Activated effector memory CD4-positive, alpha-beta T cell treated with Interleukin-2 at 50 U/mL for 16 hours (primary cell): ENCODE measurements around the gene DAP3.
"Not testable (repeated sequence)": the region's sequence is repeated elsewhere in the genome, so short reads cannot be mapped to it uniquely, and the experiment has no call there.

Experiments used
- DNase-seq: peaks from one replicate; pipeline ENCODE4 v3.0.0-alpha.2; 2020

The DAP3 gene

DNA sequence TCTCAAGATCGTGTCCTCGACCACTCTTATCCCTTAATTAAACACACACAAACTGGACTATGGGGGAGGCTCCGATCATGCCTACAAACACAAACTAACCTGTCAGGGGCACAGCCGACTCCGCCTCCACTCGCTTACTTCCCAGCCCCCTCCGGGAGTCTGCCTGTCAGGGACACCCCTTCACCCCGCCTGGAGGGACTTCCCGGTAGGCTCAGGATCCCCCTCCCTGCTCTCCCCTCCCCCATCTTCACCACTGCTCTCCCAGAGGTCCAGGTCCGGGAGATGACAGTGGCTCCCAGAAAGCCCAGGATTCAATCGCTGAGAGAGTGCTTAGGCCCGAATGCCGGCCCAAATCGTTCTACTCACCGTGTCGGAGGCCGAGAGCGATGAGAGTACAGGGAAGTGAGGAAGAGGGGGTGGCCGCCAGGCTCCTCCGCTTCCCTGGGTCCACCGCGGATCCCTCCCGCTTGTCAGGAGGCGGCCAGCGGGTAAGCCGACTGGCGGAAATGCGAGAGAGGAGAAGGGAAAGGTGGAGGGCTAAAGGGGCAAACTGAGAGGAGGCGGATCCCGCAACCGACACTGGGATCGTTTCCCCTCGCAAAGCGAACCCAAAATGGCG lies 1.1 kb upstream of the DAP3 start:
- DNase-seq = not testable (repeated sequence)

DNA sequence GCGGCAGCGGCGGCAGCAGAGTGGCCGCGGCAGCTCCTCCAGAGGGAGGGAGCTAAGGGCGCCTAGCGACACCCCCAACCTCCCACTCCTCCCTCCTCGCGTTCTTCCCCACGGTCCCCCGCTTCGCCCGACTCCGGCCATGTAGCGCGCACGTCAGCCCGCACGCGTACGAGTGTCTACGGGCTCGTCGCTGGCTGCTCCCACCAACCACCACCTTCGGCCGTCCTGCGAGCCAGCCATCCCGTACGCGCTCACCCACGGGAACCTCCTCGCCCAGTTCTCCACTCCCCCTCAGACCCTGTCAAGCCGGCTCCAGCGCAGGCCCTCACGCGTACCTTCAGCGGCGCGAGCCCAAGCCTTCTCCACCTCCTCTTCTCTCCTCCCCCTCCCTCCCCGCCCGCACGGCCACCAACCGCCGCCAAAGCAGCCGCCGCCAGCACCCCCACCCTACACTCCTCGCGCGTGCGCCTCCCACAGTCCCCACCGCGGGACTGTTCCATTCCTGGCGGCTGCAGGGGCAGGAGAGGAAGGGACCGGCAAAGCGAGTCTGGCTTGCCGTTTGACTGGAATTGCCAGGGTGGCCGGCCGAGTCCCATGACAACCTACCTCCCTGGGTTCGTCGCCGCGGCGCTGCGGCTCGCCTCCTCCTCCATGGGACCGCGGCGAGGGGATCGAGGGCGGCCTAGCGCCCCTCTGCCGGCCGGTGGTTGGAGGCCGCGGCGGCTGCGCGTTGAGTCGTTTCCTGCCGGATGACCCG lies 389 bp upstream of the DAP3 start, which contains the start of gene YY1AP1:
Gene YY1AP1, minus strand, starts transcription at position 451 of the 757 bp plus-strand sequence. CDS start 8,338 bp downstream, outside the sequence.
- DNase-seq = peak; percentile 90

DNA sequence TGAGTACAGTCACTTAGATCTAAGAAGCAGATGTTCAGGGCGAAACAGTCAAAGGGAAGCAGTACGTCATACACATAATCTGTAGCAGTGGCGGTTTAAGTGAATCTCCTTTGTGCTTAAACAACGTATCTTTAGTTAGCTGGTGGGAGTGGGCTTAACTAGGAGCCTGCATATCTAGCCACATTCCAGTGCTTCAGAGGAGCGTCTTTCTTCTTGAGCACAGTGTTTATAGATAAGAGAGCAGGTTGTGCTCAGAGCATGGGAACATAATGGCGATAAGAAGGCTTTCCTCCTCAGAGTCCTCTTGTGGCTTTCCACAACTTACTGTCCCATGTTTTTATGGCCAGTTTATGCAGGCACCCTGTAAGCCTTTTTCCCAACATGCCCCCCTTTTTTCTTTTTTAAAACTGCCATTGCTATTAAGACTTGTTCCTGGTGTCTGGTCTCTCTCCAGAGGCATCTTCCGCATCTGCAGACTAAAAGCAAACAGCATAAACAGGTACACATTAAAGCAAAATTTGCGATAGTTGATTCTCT lies 3.2 kb downstream of the DAP3 start:
- DNase-seq = no peak

DNA sequence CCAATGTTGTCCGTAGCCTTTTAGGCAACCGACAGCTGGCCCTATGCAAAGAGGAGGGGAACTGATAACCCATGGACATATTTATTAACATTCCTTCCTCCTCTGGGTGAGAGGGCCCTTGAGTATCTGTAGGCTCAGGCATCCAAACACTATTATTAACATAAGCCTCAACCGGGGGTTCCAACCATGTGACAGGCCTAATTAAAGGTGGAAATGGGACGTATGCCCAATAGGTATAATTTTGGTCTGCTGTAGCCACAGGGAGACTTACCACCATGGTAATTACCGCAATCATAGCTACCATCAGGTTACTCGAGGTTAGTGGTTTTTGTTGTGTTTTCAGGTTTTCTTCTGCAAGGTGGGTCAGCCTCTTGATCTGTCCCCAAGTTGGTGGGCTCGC lies 5.3 kb downstream of the DAP3 start:
- no peak for DNase-seq

DNA sequence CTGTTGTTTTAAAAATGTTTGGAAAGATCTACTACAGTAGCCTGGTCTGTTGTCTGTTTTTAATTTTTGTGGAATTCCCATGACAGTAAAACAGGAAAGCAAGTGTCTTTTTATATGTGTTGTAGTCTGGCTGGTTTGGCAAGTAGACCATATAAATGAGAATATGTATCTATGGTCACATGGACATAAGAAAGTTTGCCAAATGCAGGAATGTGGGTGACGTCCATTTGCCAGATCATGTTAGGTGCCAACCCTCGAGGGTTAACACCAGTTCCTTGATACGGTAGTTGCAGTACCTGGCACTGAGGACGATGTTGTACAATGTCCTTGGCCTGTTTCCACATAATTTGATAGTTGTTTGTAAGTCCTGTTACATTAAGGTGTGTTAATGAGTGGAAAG lies 6.2 kb downstream of the DAP3 start:
- no peak for DNase-seq

DNA sequence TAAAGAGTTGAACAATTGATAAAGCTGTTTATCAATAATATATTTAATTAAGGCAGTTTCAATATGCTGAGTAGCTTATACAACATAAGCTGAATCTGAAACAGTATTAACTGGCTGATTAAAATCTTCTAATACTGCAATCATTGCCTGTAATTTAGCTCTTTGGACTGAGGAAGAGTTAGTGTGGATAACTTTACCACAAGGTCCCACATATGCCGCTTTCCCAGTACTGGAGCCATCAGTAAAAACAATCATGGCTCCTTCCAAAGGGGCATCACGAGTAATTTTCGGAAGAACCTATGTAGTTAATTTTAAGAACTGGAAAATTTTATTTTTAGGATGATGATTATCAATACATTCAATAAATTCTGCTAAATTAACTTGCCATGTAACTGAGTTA lies 6.7 kb downstream of the DAP3 start:
- DNase-seq = no peak

DNA sequence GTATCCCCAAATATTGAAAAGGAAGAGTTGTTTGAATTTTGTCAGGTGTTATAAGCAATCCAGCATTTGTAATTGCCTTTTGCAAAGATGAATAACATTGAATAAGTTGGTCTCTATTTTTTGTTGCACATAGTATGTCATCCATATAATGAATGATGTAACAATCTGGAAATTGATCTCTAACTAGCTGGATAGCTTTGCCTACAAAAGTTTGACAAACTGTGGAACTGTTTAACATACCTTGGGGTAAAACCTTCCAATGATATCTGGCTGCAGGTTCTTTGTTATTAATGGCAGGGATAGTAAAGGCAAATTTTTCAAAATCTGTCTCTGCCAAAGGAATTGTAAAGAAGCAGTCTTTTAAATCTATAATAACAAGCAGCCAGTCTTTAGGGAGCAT lies 7.6 kb downstream of the DAP3 start:
- no peak for DNase-seq

DNA sequence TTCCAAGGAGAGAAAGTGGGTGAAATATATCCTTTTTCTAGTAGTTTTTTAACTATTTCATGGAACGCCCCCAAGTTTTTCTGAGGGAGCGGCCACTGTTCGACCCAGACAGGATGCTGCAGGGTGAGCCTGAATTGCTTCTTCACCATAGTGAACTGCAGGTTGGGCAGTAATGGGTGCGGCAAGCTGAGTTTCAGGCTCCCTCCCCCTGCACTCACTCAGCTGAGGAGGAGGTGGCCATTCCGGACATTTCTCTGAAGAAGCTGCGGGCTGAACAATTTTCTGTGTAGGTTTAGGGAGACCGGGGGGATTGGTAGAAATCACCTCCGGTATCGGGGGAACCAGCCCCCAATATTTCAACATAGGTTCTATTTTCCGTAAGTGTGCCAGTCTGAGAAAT lies 8.2 kb downstream of the DAP3 start:
- DNase-seq = no peak

DNA sequence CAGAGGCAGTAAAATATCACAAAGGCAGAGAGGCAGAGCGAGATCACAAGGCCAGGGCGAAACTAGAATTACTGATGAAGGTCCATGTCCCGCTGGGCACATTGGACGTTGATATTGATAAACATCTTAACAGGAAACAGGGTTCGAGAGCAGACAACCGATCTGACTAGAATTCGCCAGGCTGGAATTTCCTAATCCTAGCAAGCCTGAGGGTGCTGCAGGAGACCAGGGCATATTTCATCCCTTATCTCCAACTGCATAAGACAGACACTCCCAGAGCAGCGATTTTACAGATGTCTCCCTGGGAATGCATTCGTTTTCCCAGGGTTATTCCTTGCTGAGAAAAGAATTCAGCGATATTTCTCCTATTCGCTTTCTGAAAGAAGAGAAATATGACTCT lies 8.7 kb downstream of the DAP3 start:
- DNase-seq = not testable (repeated sequence)

DNA sequence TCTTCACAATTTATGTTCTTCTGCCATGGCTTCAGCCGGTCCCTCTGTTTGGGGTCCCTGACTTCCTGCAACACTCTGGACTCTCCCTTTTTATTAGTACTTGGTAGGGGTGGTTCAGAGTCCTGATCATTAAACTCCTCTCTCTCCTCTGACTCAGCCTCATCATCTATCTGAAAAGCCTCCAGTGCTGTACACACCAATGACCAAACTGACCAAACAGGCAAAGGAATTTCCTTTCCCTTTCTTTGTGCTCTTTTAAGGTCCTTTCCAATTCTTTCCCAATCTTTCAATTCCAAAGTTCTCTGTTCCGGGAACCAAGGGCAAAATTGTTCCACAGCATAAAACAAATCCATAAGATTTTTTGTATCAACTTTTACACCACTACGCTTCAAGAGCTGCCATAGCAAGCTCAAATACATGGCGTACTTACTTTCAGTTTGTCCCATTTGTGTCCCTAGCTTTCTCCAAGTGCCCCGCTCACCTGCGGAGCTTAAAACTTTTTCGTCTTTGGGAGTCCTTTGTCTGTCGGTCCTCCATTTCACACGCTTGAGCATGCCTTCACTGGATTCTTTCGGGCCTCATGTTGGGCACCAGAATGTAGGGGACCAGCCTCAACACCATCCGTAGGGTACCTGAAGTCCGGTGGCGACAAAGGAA lies 9.6 kb downstream of the DAP3 start:
- DNase-seq = no peak

DNA sequence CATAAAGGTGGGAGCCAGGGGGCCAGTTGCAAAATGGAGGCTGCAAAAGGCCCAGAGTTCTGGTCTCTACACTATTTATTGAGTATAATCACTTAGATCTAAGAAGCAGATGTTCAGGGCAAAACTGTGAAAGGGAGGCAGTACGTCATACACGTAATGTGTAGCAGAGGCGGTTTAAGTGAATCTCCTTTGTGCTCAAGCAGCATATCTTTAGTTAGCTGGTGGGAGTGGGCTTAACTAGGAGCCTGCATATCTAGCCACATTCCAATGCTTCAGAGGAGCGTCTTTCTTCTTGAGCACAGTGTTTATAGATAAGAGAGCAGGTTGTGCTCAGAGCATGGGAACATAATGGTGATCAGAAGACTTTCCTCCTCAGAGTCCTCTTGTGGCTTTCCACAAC lies 10.2 kb downstream of the DAP3 start:
- not testable (repeated sequence) for DNase-seq

DNA sequence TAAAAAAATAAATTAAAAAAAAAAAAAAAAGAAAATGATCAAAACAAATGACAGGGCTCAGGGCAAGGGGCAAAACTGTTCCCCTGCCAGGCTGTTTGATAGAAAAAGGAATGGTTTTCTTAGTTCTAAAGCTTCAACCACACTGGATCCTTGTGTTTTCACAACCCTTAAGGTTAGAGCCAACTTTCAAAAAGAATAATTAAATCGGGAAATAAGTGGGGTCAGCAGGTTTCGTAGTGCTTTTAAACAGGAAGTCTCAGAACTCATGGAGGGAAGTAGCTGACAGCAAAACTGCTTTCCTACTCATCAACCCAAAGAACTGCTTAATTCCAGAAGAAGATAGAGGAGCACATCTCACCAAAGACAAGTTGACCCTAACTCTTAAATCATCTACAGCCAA lies 12.8 kb downstream of the DAP3 start:
- DNase-seq = not testable (repeated sequence)

DNA sequence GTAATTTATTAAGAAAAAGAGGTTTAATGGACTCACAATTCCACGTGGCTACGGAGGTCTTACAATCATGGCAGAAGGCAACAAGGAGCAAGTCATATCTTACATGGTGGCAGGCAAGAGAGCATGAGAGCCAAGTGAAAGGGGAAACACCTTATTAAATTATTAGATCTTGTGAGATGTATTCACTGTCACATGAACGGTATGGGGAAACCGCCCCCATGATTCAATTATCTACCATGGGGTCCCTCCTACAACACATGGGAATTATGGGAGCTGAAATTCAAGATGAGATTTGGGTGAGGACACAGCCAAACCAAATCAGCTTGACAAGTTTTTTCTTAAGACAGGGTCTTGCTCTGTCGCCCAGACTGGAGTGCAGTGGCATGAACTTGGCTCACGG lies 14.3 kb downstream of the DAP3 start:
- no peak for DNase-seq

DNA sequence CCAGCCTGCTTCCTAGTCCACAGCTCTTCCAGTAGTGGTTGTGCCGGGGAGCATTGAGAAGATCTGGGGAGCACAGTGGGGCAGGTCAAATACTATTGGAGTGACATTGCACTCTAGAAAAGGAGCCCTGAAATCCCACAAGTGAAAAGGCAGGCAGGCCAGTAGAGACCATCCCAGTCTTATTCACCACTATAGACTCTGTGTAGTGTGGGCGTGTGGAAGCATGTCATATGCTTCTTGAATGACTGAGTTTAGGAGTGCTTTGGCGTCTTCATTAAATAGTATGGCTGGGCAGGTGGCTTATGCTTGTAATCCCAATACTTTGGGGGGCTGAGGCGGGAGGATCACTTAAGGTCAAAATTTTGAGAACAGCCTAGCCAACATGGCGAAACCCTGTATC lies 15.5 kb downstream of the DAP3 start:
- DNase-seq = not testable (repeated sequence)

DNA sequence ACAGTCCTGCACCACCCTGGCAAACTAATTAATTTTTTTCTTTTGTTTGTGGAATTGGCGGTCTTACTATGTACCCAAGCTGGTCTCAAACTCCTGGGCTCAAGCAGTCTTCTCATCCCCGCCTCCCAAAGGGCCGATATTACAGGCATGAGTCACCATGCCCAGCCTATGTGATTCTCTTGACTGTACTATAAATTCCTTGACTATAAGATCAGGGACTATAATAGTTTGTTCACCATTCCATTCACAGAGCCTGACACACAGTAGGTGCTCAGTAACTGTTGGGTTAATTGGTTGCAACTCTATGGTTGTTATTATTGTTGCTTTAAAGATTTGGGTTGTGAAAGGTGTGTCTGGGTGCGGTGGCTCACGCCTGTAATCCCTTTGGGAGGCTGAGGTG lies 17.2 kb downstream of the DAP3 start:
- DNase-seq = no peak

DNA sequence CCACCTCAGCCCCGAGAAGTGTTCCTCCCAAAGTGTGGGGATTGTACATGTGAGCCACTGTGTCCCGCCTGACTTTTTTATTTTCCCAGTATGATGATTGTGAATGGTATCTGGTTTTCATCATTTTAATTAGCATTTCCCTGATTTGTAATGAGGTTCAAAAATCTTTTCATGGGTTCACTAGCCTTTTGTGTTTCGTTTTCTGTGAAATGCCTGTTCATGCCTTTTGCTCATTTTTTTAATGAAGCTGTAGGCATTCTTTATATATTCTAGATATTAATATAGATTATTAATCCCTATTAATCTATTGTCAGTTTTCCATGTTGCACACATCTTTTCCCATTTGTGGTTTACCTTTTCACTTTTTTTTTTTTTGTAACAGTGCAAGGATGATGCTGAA lies 20.5 kb downstream of the DAP3 start:
- no peak for DNase-seq

DNA sequence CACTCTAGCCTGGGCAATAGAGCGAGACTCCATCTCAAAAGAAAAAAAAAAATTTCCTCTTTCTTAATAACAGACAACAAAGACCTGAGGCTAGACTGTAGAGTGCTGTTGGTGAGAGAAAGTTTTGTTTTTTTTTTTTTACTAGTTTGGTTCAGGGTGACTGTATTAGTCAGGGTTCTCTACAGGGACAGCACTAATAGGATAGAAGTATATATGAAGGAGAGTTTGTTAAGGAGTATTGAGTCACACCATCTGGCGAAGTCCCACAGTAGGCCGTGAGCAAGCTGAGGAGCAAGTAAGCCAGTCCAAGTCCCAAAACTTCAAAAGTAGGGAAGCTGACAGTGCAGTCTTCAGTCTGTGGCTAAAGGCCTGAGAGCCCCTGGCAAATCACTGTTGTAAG lies 22.6 kb downstream of the DAP3 start:
- not testable (repeated sequence) for DNase-seq

DNA sequence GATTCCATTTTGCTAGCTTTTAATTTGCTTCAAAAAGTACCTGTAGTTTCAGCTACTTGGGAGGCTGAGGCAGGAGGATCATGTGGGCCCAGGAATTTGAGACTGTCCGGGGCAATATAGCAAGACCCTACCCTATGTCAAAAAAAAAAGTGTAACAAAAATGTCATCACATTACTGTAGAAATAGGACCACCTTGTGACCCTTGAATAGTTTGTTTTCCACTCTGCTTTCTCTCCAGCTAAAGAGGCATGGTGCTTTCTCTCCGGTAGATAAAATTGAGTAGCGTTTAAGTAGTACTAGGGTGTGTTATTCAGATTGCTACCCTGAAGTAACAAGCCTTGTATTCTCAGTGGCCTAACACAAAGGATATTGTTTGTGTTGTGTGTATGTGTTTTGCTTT lies 23.7 kb downstream of the DAP3 start:
- DNase-seq = not testable (repeated sequence)

DNA sequence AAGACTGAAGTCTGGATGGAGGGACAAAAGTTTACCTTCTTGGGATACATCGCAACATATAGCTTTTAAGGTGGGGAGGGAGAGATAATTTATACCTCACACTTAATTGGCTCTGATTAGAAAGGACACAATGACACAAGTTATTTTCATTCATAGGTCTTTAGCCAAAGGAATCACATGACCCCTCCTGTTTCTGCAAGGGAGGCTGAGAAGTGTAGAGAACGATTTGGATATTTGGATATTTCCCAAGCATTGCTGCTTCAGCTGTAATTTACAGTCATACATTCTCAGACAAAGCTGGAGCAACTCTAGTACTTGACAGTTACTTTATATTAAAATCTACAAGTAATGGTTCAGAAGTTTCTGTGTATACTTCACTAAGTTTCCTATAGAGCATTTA lies 24.2 kb downstream of the DAP3 start:
- no peak for DNase-seq

DNA sequence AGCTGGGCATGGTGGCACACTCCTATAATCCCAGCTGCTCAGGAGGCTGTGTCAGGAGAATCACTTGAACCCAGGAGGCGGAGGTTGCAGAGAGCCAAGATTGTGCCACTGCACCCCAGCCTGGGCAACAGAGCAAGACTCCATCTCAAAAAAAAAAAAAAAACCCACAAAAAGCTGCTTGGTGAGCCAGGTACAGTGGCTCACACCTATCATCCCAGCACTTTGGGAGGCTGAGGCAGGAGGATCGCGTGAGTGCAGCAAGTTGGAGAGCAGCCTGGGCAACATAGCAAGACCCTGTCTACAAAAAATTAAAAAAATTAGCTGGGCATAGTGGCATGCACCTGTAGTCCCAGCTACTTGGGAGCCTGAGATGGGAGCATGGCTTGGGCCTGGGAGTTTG lies 26.2 kb downstream of the DAP3 start:
- DNase-seq = not testable (repeated sequence)

DNA sequence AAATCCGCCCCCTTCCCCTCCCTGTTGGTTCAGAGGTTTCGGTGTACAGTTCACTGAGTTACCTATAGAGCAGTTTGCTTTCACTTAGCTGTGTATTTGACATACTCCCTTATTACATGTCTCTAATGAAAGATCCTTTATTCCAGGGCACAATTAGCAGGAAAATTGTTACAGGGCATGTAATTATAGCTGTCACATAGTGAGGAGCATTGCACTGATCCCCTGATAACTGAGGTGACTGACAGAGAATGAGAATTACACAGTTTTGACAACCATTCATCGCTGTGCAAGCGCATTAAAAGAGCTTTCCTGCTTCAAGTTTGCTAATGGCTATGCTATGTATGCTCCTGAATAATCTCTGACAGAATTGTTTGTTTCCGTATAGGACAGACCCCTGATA lies 26.9 kb downstream of the DAP3 start:
- DNase-seq = no peak

DNA sequence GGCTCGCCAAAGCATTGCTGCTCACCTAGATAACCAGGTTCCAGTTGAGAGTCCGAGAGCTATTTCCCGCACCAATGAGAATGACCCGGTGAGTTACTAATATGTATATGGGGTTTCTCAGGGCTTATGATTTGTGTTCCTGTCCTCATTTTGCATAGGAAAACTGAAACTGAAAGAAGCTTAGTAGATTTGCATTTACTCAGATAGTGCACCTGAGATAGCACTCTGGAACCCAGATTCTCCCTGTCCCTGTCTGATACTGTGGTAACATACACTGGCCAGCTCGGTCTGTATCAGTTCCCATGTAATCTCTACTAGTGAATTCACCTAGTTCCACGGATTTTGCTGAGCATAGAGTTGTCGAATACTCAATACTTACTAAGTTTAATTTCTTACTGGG lies 28.1 kb downstream of the DAP3 start:
- DNase-seq = no peak

DNA sequence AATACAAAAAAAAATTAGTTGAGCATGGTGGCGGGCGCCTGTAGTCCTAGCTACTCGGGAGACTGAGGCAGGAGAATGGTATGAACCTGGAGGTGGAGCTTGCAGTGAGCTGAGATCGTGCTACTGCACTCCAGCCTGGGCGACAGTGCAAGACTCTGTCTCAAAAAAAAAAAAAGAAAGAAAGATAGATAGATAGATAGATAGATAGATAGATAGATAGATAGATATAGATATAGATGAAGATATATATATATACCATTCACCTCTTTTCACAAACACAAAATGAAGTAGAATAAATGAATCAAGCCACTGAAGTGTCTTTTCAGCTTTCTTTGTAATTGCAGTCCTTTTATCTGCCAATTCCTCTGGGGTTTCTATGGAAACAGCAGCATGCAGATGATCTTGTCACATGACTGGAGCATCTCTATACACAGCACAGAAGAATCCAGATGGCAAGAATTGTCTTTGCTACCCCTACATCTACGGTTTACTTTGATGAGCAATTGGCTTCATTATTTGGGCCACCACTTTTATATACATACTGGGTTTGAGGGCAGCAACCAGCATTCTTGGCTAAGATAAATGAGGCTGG lies 29.7 kb downstream of the DAP3 start:
- DNase-seq = not testable (repeated sequence)

DNA sequence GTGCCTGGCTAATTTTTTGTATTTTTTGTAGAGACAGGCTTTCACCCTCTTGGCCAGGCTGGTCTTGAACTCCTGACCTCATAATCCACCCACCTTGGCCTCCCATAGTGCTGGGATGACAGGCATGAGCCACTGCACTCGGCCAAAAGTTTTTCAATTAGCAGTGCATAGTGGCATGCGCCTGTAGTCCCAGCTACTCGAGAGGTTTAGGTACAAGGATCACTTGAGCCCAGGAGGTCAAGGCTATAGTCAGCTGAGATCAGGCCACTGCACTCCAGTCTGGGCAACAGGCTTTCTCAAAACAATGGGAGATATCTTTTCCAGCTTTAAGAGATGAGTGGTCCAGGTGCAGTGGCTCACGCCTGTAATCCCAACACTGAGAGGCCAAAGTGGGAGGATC lies 30.8 kb downstream of the DAP3 start:
- DNase-seq = no peak
